Measurements from ENCODE around the gene ZSWIM1. TPM values are rescaled to one million over a fixed set of nuclear protein-coding genes. Genes with fewer than 3 reads are reported as not detected.

Gene ZSWIM1
- total RNA-seq, 1 experiment from 2014 or later: 13.4 TPM

GRCh38 chr20:45850926-45851325 lies 30.1 kb upstream of the ZSWIM1 start:
- BruUV-seq (replicated peaks): no TSS peak
- ChIA-PET CTCF (interaction anchor here (1.2 kb wide), 1 partner anchor 39 kb away, joined by 3 read pairs; no protein-coding TSS in a partner anchor), POLR2A (no interaction called here)
- DNase-seq (ENCODE audit: low read depth, low spot score) (no peak), ATAC-seq (no peak)
- Histone ChIP-seq H3K27ac (ENCODE audit: low read length) (no peak overlapping the region), H3K9me3 (ENCODE audit: control insufficient read depth, insufficient read depth, low read depth, low read length) (no peaks in the 10 kb centered on the region), H3K36me3 (ENCODE audit: control insufficient read depth, insufficient read depth, low read length) (no peaks in the 10 kb centered on the region; the same call in 1 of the 2 replicates), H3K4me1 (ENCODE audit: control insufficient read depth, insufficient read depth, low read length) (peaks cover under 1% of the 10 kb centered on the region), H3K27me3 (ENCODE audit: control insufficient read depth, insufficient read depth, low read length) (no peaks in the 10 kb centered on the region), H3K4me3 (ENCODE audit: low read depth in 2 of 2, low read length in 2 of 2) (no peak overlapping the region)
- TF ChIP-seq CTCF (IDR thresholded peaks at IDR 0.05) (no peak), REST (IDR thresholded peaks at IDR 0.05; ENCODE audit: insufficient read depth in 1 of 2, low read depth in 2 of 2, low read length in 1 of 2) (no peak), SIN3A (IDR thresholded peaks at IDR 0.05; ENCODE audit: borderline replicate concordance, insufficient read depth, low read depth, low read length) (no peak), TCF7L2 (IDR thresholded peaks at IDR 0.05; ENCODE audit: low read depth, low read length) (no peak), POLR2AphosphoS5 (IDR thresholded peaks at IDR 0.05; ENCODE audit: low read depth, low read length) (no peak)
- in situ Hi-C loops (cut with HindIII; ENCODE audit: low pct_unique_long_range_greater_than_20kb, low sequenced_read_pairs): no loop called here
- intact Hi-C loops (cut with micrococcal nuclease; ENCODE audit: unreplicated experiment): no loop called here

GRCh38 chr20:45851501-45851900 lies 29.5 kb upstream of the ZSWIM1 start:
- Histone ChIP-seq H3K4me1 (ENCODE audit: control insufficient read depth, insufficient read depth, low read length) (peaks cover 6% of the 10 kb centered on the region), H3K4me3 (ENCODE audit: low read depth in 2 of 2, low read length in 2 of 2) (no peak overlapping the region), H3K36me3 (ENCODE audit: control insufficient read depth, insufficient read depth, low read length) (no peaks in the 10 kb centered on the region; the same call in none of the 2 replicates), H3K27ac (ENCODE audit: low read length) (no peak overlapping the region), H3K9me3 (ENCODE audit: control insufficient read depth, insufficient read depth, low read depth, low read length) (no peaks in the 10 kb centered on the region), H3K27me3 (ENCODE audit: control insufficient read depth, insufficient read depth, low read length) (no peaks in the 10 kb centered on the region)
- CTCF ChIA-PET: interaction anchor here (0.7 to 1.2 kb wide), 2 partner anchors 39 to 54 kb away, joined by 3 read pairs; no protein-coding TSS in a partner anchor
- DNase-seq (ENCODE audit: low read depth, low spot score) (no peak), ATAC-seq (no peak)
- intact Hi-C loops (cut with micrococcal nuclease; ENCODE audit: unreplicated experiment): no loop called here
- TF ChIP-seq POLR2AphosphoS5 (IDR thresholded peaks at IDR 0.05; ENCODE audit: low read depth, low read length) (no peak), CTCF (IDR thresholded peaks at IDR 0.05) (no peak), TCF7L2 (IDR thresholded peaks at IDR 0.05; ENCODE audit: low read depth, low read length) (no peak), REST (IDR thresholded peaks at IDR 0.05; ENCODE audit: insufficient read depth in 1 of 2, low read depth in 2 of 2, low read length in 1 of 2) (no peak), SIN3A (IDR thresholded peaks at IDR 0.05; ENCODE audit: borderline replicate concordance, insufficient read depth, low read depth, low read length) (no peak)
- no TSS peak for BruUV-seq (replicated peaks)
- in situ Hi-C loops (cut with HindIII; ENCODE audit: low pct_unique_long_range_greater_than_20kb, low sequenced_read_pairs): no loop called here
- POLR2A ChIA-PET: no interaction called here

Measured in Panc1 (cell line).